SK-N-SH (cell line): ENCODE measurements around the gene FAM222B. TPM values are rescaled to one million over a fixed set of nuclear protein-coding genes. Genes with fewer than 3 reads are reported as not detected.
A peak's percentile ranks its signal among the peaks of the same experiment; 100 is the strongest.

ENCODE experiments used
- CTCF ChIA-PET: fragments of 300-600, 350-600 bp; formaldehyde crosslinking; extraction: SDS; loops from one replicate; lab custom pipeline; 2021; lab: Yijun Ruan, JAX
- POLR2A ChIA-PET: fragments of 350-600 bp; sonication (Branson Sonifier 250); formaldehyde crosslinking; extraction: SDS; loops from one replicate; lab custom pipeline; 2020; ENCODE audit warnings: antibody characterized with exemption, inconsistent platforms; lab: Yijun Ruan, JAX
- DNase-seq: peaks from one replicate; pipeline ENCODE4 v3.0.0; 2012
- H2AFZ ChIP-seq: fragments of 200-600 bp; sonication (generic); 2 replicates; pipeline ENCODE4 v1.8.1; 2016; ENCODE audit warnings: antibody characterized with exemption, mild to moderate bottlenecking, low read depth
- H3F3A ChIP-seq: fragments of 200-600 bp; sonication (generic); replicated peaks from 2 replicates; pipeline ENCODE3; 2016; ENCODE audit warnings: antibody characterized with exemption, mild to moderate bottlenecking; ENCODE audit not compliant: insufficient read depth
- H3K27ac ChIP-seq, 2 experiments: fragments of 200-500 bp in 1 of 2; fragments of 200-600 bp in 1 of 2; sonication (Bioruptor generic) in 1 of 2; sonication (generic), shearing (Covaris generic) in 1 of 2; 2 replicates each; pipeline versions ENCODE4 v1.5.1 to v1.6.1; 2014 to 2016; ENCODE audit warnings: low read depth in 2 of 2, inconsistent platforms in 1 of 2, low read length in 1 of 2, mild to moderate bottlenecking in 1 of 2, mixed read lengths in 1 of 2
- H3K27me3 ChIP-seq: fragments of 200-600 bp; sonication (generic), shearing (Covaris generic); 2 replicates; pipeline ENCODE4 v1.6.1; 2016; ENCODE audit warnings: mixed run types; ENCODE audit not compliant: insufficient read depth
- H3K36me3 ChIP-seq, 2 experiments: fragments of 200-500 bp in 1 of 2; fragments of 200-600 bp in 1 of 2; sonication (Bioruptor generic) in 1 of 2; sonication (generic) in 1 of 2; replicated peaks in 1 of 2; 2 replicates each; pipeline versions ENCODE3 to v1.5.1; 2014 to 2016; ENCODE audit warnings: low read length in 1 of 2, mild to moderate bottlenecking in 1 of 2; ENCODE audit not compliant: insufficient read depth in 2 of 2, control insufficient read depth in 1 of 2
- H3K4me1 ChIP-seq, 2 experiments: fragments of 200-500 bp in 1 of 2; fragments of 200-600 bp in 1 of 2; sonication (Bioruptor generic) in 1 of 2; sonication (generic), shearing (Covaris generic) in 1 of 2; 2 replicates each; pipeline versions ENCODE4 v1.5.1 to v1.6.1; 2014 to 2016; ENCODE audit warnings: low read depth in 1 of 2, low read length in 1 of 2, mixed run types in 1 of 2; ENCODE audit not compliant: insufficient read depth in 2 of 2, control insufficient read depth in 1 of 2
- H3K4me2 ChIP-seq: fragments of 200-600 bp; sonication (generic), shearing (Covaris generic); 2 replicates; pipeline ENCODE4 v1.6.1; 2017; ENCODE audit warnings: mixed run types
- H3K4me3 ChIP-seq, 2 experiments: fragments of 200-500 bp in 1 of 2; fragments of 200-600 bp in 1 of 2; sonication (Bioruptor generic) in 1 of 2; sonication (generic), shearing (Covaris generic) in 1 of 2; 2 replicates each; pipeline versions ENCODE4 v1.5.1 to v1.8.1; 2014 to 2016; ENCODE audit warnings: low read depth in 2 of 2, inconsistent platforms in 1 of 2, low read length in 1 of 2, mild to moderate bottlenecking in 1 of 2, mixed read lengths in 1 of 2, moderate library complexity in 1 of 2
- H3K79me2 ChIP-seq: fragments of 200-600 bp; sonication (generic); 2 replicates; pipeline ENCODE4 v1.8.1; 2017; ENCODE audit warnings: mild to moderate bottlenecking; ENCODE audit not compliant: insufficient read depth
- H3K9ac ChIP-seq: fragments of 200-600 bp; sonication (generic); 2 replicates; pipeline ENCODE4 v1.6.1; 2017; ENCODE audit warnings: mixed run types
- H3K9me2 ChIP-seq: fragments of 200-600 bp; sonication (generic); 2 replicates; pipeline ENCODE4 v1.6.1; 2017; ENCODE audit warnings: mixed run types
- H3K9me3 ChIP-seq: fragments of 200-600 bp; sonication (generic); 2 replicates; pipeline ENCODE4 v1.6.1; 2017; ENCODE audit warnings: mixed run types, mild to moderate bottlenecking, moderate library complexity
- H4K20me1 ChIP-seq: fragments of 200-600 bp; sonication (generic); 2 replicates; pipeline ENCODE4 v1.6.1; 2017; ENCODE audit warnings: mild to moderate bottlenecking, mixed run types; ENCODE audit not compliant: insufficient read depth
- CHD2 ChIP-seq: fragments of 150-350 bp; IDR thresholded peaks from 2 replicates; pipeline ENCODE4 v1.6.1; 2018; ENCODE audit warnings: low read length; ENCODE audit not compliant: partially characterized antibody
- ELF1 ChIP-seq: IDR thresholded peaks from 2 replicates; pipeline ENCODE4 v1.4.0; 2012
- MEF2A ChIP-seq: IDR thresholded peaks from 2 replicates; pipeline ENCODE4 v1.4.0; 2012; ENCODE audit warnings: low read depth, borderline replicate concordance
- MXI1 ChIP-seq: IDR thresholded peaks from 2 replicates; pipeline ENCODE4 v1.6.1; 2012; ENCODE audit warnings: mild to moderate bottlenecking, low read depth, low read length, improper control_type of control experiment
- NFIC ChIP-seq: IDR thresholded peaks from 2 replicates; pipeline ENCODE4 v1.4.0; 2012; ENCODE audit warnings: borderline replicate concordance
- NRF1 ChIP-seq: IDR thresholded peaks from 2 replicates; pipeline ENCODE4 v1.6.1; 2012; ENCODE audit warnings: low read depth, mild to moderate bottlenecking, low read length
- SIN3A ChIP-seq: IDR thresholded peaks from 2 replicates; pipeline ENCODE4 v1.6.1; 2012; ENCODE audit warnings: low read depth, mild to moderate bottlenecking, low read length, moderate library complexity, borderline replicate concordance
- TAF1 ChIP-seq: IDR thresholded peaks from 2 replicates; pipeline ENCODE4 v1.6.1; 2012; ENCODE audit warnings: low read depth, mild to moderate bottlenecking, low read length, moderate library complexity, borderline replicate concordance
- USF1 ChIP-seq: IDR thresholded peaks from 2 replicates; pipeline ENCODE4 v1.4.0; 2012; ENCODE audit warnings: low read depth, borderline replicate concordance
- YY1 ChIP-seq: IDR thresholded peaks from 2 replicates; pipeline ENCODE4 v1.4.0; 2012; ENCODE audit warnings: low read depth, mild to moderate bottlenecking
- WGBS: methylation state at CpG from one replicate; pipeline ENCODE4 v1.1.6; 2017; ENCODE audit warnings: low lambda C conversion rate; 5-methylcytosine and 5-hydroxymethylcytosine counted together
- polyA plus RNA-seq, 3 experiments: library from polyadenylated mRNA; depleted of rRNA; stranded (reverse); fragments of >200 nt; gene quantifications; 2 replicates each; pipeline ENCODE4 v1.2.3, GENCODE V29; 2012

FAM222B gene
- polyA plus RNA-seq, 1 of the 3 experiments (the other 2 are of a cell fraction): 9.0 TPM

GRCh38 chr17:28745786-28746411 is 96.7 kb downstream of the FAM222B start (continued):
- TF ChIP-seq USF1 (no peak), CHD2 (no peak), NFIC (no peak), NRF1 (no peak), MXI1 (no peak), YY1 (no peak), MEF2A (no peak)

- peaks cover 47% of the 10 kb centered on the region for H3K79me2 ChIP-seq
- peak overlapping the region; percentile 83 to 95 for H3K4me3 ChIP-seq
- H3K4me1 ChIP-seq: peaks cover 23 to 46% of the 10 kb centered on the region in 2 experiments; a peak in 3 of 4 replicates
- peak; percentile 19; the same call in 1 of the 2 replicates for TF ChIP-seq TAF1
- TF ChIP-seq MXI1: peak; percentile 29; the same call in 1 of the 2 replicates
- TF ChIP-seq ELF1: no peak
- peak; percentile 2 for TF ChIP-seq CHD2
- no peak for TF ChIP-seq NRF1
- TF ChIP-seq SIN3A: 0 out of 2 replicates have a peak, but pooled peaks have one; percentile 12
- no peaks in the 10 kb centered on the region for H3K27me3 ChIP-seq
- ChIA-PET CTCF (interaction anchor here (0.8 to 20.4 kb wide), 6 partner anchors 17 to 173 kb away, joined by 3 to 612 read pairs (median 3); partner anchors contain the start of genes NEK8, RPL23A and TLCD1), POLR2A (interaction anchor here (6.5 to 6.6 kb wide), 2 partner anchors 17 to 25 kb away, joined by 45 to 90 read pairs; partner anchors contain the start of genes NEK8, RPL23A and TLCD1)
- peaks cover 9 to 30% of the 10 kb centered on the region in 2 experiments for H3K36me3 ChIP-seq
- peak overlapping the region; percentile 99 for H3K4me2 ChIP-seq
- WGBS: 2% methylated on average over 30 of the region's 31 CpGs
- H3K9me2 ChIP-seq: no peaks in the 10 kb centered on the region
- H4K20me1 ChIP-seq: peaks cover 53% of the 10 kb centered on the region
- no peaks in the 10 kb centered on the region for H3K9me3 ChIP-seq
- H3K9ac ChIP-seq: peak overlapping the region; percentile 91
- peak; percentile 58 for DNase-seq
- peaks cover 27% of the 10 kb centered on the region for H3F3A ChIP-seq
- peak overlapping the region; percentile 97 to 98 for H3K27ac ChIP-seq
- H2AFZ ChIP-seq: no peak overlapping the region
Observed at GRCh38 chr17:28744972-28745785, 97.4 kb downstream of the FAM222B start.
